Left cardiac atrium (tissue), 4 donors: ENCODE results near the gene FGD6. TPM values are rescaled to one million over a fixed set of nuclear protein-coding genes. Genes with fewer than 3 reads are reported as not detected.

Experiments
- ATAC-seq, 2 donors: fragments of 200-7000 bp; cut with Tn5 transposase; one replicate each; pipeline ENCODE4 v1.9.1; 2020; ENCODE audit warnings: mild to moderate bottlenecking in 2 of 2, moderate library complexity in 2 of 2
- DNase-seq: peaks from one replicate; pipeline ENCODE4 v3.0.0-alpha.2; 2020
- intact Hi-C, 2 donors: fragments of 100-400 bp; cut with DNase I; formaldehyde crosslinking; loops; one replicate each; pipeline versions ENCODE4 v1.14.1 to v1.15.1; 2022 to 2023
- total RNA-seq, 2 donors: library from RNA; stranded (reverse); fragmentation: NEBNext Ultra II Directional; extraction: Animal tissue kit (Norgen Biotek cat#: 25700); gene quantifications; one replicate each; pipeline ENCODE4 v1.2.1, GENCODE V29; 2021
- donor health status: DM: no; HTN: yes; CAD: no.
- donor health status: DM: no; HTN: yes; CAD: no; lungs with severe emphysema.
- donor health status: DM: yes; HTN: yes; CAD: no.
- donor health status: Dilated cardiomyopathy.

Gene FGD6
- total RNA-seq, 2 donors from 2014 or later, result 16.2 to 16.3 TPM

DNA sequence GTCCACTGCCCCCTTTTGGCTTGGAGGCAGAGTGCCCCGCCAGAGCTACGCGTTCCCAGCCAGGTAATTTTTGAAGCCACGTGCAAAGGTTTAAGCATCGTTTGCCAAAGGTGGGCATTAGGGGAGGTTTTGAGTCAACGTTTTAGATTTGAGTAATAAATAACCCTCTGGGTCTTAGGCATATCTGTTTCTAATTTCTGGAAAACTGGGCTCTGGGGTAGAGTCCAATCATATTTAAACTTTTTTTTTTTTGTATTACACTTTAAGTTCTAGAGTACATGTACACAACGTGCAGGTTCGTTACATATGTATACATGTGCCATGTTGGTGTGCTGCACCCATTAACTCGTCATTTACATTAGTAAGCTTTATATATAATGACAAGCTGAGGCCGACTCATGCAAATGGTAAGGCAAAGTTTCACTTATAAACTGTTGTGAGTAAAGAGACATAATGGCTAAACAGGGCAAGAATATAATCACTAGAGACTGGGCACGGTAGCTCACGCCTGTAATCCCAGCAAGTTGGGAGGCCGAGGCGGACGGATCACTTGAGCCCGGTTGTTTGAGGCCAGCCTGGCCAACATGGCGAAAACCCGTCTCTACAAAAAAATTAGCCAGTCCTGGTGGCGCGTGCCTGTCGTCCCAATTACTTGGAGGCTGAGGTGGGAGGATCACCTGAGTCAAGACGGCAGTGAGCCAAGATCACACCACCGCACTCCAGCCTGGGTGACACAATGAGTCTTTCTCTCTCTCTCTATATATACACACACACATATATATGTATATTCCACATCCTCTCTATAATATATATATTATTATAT, 143.4 kb downstream of the FGD6 start:
- DNase-seq (no peak), ATAC-seq (no peak)
- intact Hi-C loops, result no loop called here

DNA sequence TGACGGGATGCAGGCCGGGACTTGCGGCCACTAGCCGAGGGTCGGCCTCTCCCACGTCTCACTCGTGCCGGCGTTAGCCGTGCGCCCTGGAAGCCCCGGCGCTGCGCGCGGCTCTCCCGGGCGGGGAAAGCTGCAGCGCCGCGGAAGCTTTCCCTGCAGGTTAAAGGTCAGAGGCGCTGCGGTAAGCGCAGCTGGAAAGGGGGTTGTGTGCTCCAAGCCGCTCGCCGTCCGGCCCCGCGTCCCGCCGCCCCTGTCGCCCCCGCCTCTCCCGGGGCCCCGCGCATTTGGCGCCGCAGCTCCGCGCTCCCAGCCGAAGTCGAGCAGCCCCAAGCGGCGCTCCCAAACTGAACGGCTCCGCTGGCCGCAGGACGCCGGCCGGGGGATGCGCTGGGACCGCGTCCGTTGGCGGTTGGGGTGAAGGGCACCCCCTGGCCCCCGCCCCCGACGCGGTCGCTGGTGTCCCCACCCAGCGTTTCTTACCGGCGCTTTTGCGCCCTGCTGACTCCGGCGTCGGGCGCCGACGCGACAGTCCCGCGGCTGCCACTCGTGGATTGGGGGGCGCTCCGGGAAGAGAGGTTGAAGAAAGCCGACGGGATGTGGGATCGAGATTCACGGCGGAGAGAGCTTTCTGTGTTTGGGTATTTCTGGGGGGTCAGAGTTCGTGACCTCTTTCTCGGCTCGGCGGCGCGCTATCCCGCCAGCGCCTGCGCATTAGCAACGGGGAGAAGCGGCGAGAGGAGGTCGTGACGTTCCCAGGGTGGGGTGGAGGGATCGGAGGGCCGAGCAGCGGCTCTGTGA, 144.2 kb downstream of the FGD6 start, which contains the start of gene NR2C1:
Gene NR2C1 (minus strand): TSS at position 719 of the 798 bp plus-strand sequence. CDS start 6,234 bp downstream, outside the sequence.
- DNase-seq, result peak; percentile 94
- intact Hi-C loops, result no loop called here
- peak; percentile 96 to 98 for ATAC-seq

DNA sequence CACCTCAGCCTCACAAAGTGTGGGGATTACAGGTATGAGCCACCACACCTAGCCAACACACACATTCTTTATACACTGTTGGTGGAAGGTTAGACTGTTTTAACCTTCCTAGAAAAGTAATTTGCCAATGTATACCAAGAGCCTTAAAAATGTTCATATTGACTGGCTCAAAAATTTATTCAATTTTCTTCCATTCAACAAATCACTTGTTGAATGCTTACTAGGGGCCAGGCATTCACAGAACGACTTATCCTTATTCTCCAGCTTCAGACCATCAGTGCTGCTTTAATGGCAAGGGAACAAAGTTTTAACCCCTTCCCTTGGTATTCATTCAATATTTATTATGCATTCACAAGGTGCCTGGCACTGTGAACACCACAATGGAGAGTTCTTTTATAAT, 146.9 kb downstream of the FGD6 start:
- intact Hi-C loops, result no loop called here
- DNase-seq, result no peak
- no peak for ATAC-seq

DNA sequence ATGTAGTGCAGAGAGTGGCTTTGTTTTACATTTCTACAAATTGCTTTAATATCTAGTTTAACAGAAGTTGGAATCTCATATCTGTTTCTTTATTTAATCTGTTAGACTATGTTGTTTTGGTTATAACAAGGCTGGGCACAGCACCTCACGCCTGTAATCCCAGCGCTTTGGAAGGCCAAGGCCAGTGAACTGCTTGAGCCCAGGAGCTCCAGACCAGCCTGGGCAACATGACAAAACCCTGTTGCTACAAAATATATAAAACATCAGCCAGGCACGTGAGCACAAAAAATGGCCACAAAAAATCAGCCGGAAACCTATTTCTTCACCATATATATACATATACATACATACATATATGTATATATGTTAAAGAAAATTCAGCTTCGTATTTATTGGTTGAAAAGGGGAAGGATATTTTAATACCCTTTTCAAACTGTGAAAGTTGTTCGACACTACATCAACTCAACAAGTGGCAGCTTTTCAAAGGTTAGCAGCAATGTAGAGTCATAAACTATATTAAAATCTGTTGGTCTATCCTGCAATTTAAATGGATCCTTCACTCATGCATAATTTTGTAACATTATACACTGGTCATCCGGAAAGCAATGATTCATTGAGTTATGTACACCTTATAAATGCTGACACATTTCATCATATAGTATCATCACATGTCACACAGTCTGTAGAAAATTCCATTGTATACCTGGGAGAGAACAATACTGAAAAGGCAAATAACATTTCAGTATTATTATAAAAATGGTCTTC, 151.0 kb downstream of the FGD6 start:
- intact Hi-C loops, result no loop called here
- ATAC-seq, result no peak
- no peak for DNase-seq

DNA sequence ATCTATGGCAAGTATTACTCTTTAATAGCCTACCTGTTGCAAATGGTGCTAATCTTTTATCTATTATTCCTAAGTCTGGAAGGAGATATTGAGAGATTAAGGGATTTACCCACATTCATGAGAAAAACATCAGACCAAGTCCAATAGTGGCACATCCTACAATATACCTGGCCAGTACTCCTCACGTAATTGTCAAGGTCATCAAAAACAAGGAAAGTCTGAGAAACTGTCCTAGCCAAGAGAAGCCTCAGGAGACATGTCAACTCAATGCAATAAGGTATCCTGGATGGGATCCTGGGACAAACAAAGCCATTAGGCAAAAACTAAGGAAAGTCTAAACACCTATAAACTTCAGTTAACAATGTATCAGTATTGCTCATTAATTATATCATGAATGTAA, 156.3 kb downstream of the FGD6 start:
- ATAC-seq, result no peak
- no peak for DNase-seq
- intact Hi-C loops, result no loop called here

DNA sequence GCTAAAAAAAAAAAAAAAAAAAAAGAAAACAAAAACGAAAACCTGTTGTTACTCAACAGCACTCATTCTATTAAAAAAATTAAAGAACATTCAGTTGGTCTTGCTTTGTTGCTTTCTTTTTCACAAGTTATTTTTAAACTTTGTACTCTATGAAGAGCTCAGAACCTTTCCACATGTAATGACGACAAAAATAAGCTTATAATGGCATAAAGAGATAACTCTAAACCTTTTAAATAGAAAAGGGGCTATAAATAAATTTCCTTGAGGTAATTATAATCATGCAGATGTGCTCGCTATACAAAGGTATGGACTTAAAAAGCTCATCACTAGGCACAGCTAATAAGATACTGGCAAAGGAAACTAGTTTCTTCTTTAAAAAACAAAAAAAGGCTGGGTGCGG, 157.3 kb downstream of the FGD6 start:
- DNase-seq (no peak), ATAC-seq (no peak)
- intact Hi-C loops, result no loop called here

DNA sequence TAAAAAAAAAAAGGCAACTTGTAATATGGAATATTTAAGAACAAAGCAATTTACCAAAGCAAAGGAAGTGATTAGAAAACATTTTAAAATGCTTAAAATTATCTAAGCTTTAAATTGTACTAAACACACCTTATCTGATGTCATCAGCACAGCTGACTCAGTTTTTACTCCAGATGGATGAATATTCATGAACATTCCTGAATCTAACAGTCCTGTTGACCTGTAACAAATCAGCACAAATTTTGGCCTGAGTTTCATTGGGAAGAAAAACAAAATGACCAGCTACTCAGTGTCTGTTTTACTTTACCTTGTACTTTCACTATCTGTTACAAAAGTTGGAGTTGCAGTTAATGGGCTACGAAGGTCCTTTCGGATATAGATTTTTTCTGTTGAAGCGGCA, 159.8 kb downstream of the FGD6 start:
- DNase-seq, result no peak
- intact Hi-C loops, result no loop called here
- no peak for ATAC-seq

DNA sequence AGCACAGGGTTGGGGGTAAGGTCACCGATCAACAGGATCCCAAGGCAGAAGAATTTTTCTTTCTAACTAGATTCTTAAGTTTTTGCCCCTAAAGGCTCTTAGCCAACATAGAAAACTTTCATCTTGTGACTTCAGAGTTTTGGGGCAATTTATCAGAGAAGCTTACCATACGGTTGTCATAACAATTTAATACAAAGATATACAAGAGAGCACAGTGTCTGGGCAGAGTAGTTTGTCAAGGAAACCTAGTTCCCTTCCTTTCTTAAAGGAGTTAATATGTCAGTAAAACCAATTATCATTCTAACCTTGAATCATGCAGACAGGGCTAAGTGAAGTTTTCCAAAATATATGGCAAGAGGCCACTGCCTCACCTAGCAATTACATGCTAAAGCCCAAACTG, 162.2 kb downstream of the FGD6 start:
- DNase-seq, result no peak
- intact Hi-C loops, result no loop called here
- no peak for ATAC-seq

DNA sequence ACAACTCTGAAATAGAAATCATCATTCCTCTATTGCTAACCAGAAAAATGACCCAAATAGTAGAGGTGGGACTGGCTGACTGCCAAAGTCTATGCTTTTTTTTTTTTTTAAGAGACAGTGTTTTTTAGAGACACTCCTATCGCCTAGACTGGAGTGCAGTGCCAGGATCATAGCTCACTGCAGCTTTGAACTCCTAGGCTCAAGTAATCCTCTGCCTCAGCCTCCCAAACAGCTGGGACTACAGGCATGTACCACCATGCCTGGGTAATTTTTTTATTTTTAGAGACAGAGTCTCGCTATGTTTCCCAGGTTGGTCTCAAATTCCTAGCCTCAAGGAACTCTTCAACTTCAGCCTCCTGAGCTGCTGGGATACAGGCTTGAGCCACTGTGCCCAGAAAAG, 163.1 kb downstream of the FGD6 start:
- DNase-seq (no peak), ATAC-seq (no peak)
- intact Hi-C loops, result no loop called here

DNA sequence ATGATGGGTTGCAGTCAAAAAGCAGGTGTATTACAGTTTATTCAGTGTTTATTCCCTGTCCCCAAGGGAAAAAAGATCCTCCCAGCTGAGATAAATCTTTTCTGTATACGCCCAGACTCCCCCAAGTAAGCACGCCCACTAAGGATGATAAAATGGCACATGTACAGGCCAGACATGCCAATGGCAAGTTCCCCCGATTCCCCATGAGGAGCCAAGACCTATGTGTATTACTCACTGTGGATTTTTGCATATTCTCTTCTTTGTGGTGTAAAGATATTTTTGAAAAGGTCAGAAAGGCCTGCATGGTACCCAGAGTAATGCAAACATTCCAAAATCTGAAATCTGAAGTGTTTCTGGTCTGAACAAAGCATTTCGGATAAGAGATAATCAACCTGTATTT, 166.0 kb downstream of the FGD6 start:
- no peak for ATAC-seq
- intact Hi-C loops, result no loop called here

DNA sequence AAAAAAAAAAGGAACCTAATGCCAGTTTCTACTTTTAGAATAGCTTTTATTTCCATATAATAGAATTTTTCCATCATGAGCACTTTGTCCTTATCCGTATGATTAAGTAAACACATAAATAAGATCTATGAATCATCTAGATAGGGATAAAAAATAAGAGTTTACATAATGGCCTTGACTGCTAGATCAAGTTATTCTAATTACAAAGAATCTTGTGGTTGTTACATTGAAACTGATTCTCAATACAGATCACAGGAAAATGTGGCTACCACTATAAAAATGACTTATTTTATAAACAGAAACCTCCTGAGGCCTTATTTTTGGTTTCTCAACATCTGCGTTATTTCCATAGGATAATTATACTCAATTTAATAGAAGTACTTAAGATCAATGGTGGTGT, 179.4 kb downstream of the FGD6 start:
- DNase-seq (no peak), ATAC-seq (no peak)
- intact Hi-C loops, result no loop called here

More for the DNA sequence above, 166.0 kb downstream of the FGD6 start:
- DNase-seq, result no peak

DNA sequence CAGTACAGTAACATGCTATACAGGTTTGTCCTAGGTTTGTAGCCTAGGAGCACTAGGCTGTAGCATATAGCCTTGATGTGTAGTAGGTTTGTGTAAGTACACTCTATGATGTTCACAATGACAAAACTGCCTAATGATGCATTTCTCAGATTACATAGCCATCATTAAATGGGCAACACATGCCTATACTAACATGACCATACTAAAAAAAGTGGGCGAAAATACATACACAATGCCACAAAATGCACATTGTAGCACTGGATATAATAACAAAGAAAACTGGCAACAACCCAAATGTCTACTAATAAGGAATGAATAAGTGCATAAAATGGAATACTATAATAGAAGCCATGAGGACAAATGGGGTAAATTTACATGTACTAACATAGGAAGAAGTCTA, 182.5 kb downstream of the FGD6 start:
- ATAC-seq, result no peak
- DNase-seq, result no peak
- intact Hi-C loops, result no loop called here

Other genes starting within 250 kb of the FGD6 start
- 100 to 1,000 TPM; 279 to 369 TPM for gene NDUFA12, start 213.8 kb downstream of the FGD6 start, total RNA-seq
- gene NR2C1, start 143.8 kb downstream of the FGD6 start, total RNA-seq, result 10 to 100 TPM; 30.4 to 33.3 TPM
- gene VEZT, start 340 bp upstream of the FGD6 start, total RNA-seq, result 10 to 100 TPM; 53.2 to 60.0 TPM